ENCODE data around the gene COL20A1.

COL20A1 gene

DNA sequence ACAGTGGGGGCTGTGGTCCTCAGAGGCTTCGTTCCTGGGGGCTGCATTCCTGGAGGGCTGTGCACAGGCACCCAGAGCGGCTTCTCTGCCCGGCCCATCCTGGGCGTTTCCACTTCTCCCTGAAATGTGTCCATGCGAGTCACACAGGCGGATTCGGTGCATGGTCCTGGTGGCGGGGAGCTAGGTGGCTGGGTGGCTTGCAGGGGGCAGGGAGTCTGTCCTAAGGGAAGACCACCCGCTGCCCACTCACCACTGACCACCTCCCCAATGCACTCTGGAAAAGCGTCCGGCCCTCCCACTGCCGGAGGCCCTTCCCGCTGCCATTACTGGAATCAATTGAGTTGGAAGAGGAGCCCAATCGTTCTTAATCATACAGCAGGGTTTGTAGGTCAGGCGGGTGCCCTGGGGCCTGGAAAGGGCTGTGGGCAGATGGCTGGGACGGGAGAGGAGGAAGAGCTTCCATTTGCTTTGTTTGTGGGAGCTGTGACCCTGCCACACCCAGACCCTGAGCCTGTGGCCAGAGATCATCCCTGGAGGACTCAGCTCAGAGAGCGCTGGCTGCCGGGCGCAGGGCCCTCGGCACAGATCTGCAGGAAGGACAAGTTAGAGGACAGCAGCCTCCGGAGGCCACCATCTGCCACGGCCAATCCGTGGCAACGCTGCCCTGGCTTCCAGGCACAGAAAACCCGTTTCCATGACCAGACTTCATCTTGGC lies 61.8 kb downstream of the COL20A1 start:
- Histone ChIP-seq H2AFZ (ENCODE audit: low read depth, low read length) (no peak overlapping the region), H3K79me1 (replicated peaks; ENCODE audit: low read length, poor library complexity, severe bottlenecking) (no peaks in the 10 kb centered on the region), H3K27me3 (ENCODE audit: control insufficient read depth in 1 of 2, insufficient read depth in 1 of 2, low read length in 2 of 2) (peaks cover 10 to 13% of the 10 kb centered on the region in 2 experiments), H4K8ac (ENCODE audit: low read length) (no peak overlapping the region), H3K4me1 (ENCODE audit: control insufficient read depth, insufficient read depth, low read depth, low read length) (no peaks in the 10 kb centered on the region), H3K23ac (ENCODE audit: low read length in 2 of 2) (no peak overlapping the region), H3K36me3 (ENCODE audit: control insufficient read depth in 1 of 2, insufficient read depth in 2 of 2, low read depth in 1 of 2, low read length in 2 of 2) (no peaks in the 10 kb centered on the region), H2BK15ac (ENCODE audit: low read depth, poor library complexity, severe bottlenecking) (no peak overlapping the region), H2BK120ac (ENCODE audit: low read depth, low read length) (no peak overlapping the region), H3K9me3 (ENCODE audit: control insufficient read depth, low read length) (no peaks in the 10 kb centered on the region), H3K14ac (ENCODE audit: low read length in 2 of 2) (no peak overlapping the region), H2AK5ac (ENCODE audit: low read length, severe bottlenecking) (no peak overlapping the region), H3K18ac (ENCODE audit: low read depth in 1 of 2, low read length in 2 of 2) (no peak overlapping the region), H2BK5ac (ENCODE audit: low read depth, low read length, poor library complexity, severe bottlenecking) (no peak overlapping the region), H3K4me2 (ENCODE audit: low read length, poor library complexity, severe bottlenecking) (no peak overlapping the region), H2BK12ac (ENCODE audit: low read length in 2 of 2) (no peak overlapping the region), H3K4me3 (ENCODE audit: insufficient read depth in 1 of 2, low read depth in 1 of 2, low read length in 2 of 2) (no peak overlapping the region), H3K4ac (ENCODE audit: low read depth in 1 of 2, low read length in 2 of 2) (no peak overlapping the region), H3K9ac (ENCODE audit: low read length) (no peak overlapping the region), H3K27ac (ENCODE audit: low read length, poor library complexity, severe bottlenecking) (no peak overlapping the region), H4K91ac (ENCODE audit: low read length) (no peak overlapping the region)
- no peak for DNase-seq
- WGBS = 89% methylated on average over 21 of the region's 25 CpGs

DNA sequence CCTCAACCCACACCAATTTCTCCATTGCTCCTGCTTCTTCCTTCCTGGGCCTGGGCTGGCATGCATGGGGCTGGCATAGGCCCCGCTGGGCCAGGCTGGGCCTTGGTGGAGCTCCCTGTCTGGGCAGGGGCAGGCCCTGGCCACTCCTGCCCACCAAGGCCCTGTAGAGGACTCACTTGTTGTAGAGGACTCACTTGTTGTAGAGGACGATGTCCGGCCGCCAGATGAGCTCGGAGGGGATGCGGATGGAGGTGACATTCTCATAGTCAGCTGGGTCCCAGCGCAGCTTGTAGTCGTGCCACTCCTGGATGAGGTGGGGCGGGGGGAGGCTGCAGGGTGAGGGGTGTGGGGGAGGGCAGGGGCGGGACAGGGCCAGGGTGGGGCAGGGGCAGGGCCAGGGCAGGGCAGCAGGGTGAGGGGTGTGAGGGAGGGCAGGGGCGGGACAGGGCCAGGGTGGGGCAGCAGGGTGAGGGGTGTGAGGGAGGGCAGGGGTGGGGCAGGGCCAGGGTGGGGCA lies 62.9 kb downstream of the COL20A1 start:
- Histone ChIP-seq H2BK15ac (ENCODE audit: low read depth, poor library complexity, severe bottlenecking) (no peak overlapping the region), H3K18ac (ENCODE audit: low read depth in 1 of 2, low read length in 2 of 2) (no peak overlapping the region), H3K4ac (ENCODE audit: low read depth in 1 of 2, low read length in 2 of 2) (no peak overlapping the region), H3K36me3 (ENCODE audit: control insufficient read depth in 1 of 2, insufficient read depth in 2 of 2, low read depth in 1 of 2, low read length in 2 of 2) (no peaks in the 10 kb centered on the region), H3K4me1 (ENCODE audit: control insufficient read depth, insufficient read depth, low read depth, low read length) (peaks cover 2% of the 10 kb centered on the region), H4K91ac (ENCODE audit: low read length) (no peak overlapping the region), H3K9me3 (ENCODE audit: control insufficient read depth, low read length) (no peaks in the 10 kb centered on the region), H3K14ac (ENCODE audit: low read length in 2 of 2) (no peak overlapping the region), H4K8ac (ENCODE audit: low read length) (no peak overlapping the region), H2AFZ (ENCODE audit: low read depth, low read length) (no peak overlapping the region), H2BK12ac (ENCODE audit: low read length in 2 of 2) (no peak overlapping the region), H3K4me3 (ENCODE audit: insufficient read depth in 1 of 2, low read depth in 1 of 2, low read length in 2 of 2) (no peak overlapping the region), H3K27me3 (ENCODE audit: control insufficient read depth in 1 of 2, insufficient read depth in 1 of 2, low read length in 2 of 2) (peaks cover 21 to 23% of the 10 kb centered on the region in 2 experiments), H3K9ac (ENCODE audit: low read length) (no peak overlapping the region), H3K23ac (ENCODE audit: low read length in 2 of 2) (no peak overlapping the region), H3K4me2 (ENCODE audit: low read length, poor library complexity, severe bottlenecking) (no peak overlapping the region), H2AK5ac (ENCODE audit: low read length, severe bottlenecking) (no peak overlapping the region), H2BK120ac (ENCODE audit: low read depth, low read length) (no peak overlapping the region), H2BK5ac (ENCODE audit: low read depth, low read length, poor library complexity, severe bottlenecking) (no peak overlapping the region), H3K27ac (ENCODE audit: low read length, poor library complexity, severe bottlenecking) (no peak overlapping the region), H3K79me1 (replicated peaks; ENCODE audit: low read length, poor library complexity, severe bottlenecking) (no peaks in the 10 kb centered on the region)
- 89% methylated on average over 10 of the region's 11 CpGs for WGBS
- DNase-seq = no peak

DNA sequence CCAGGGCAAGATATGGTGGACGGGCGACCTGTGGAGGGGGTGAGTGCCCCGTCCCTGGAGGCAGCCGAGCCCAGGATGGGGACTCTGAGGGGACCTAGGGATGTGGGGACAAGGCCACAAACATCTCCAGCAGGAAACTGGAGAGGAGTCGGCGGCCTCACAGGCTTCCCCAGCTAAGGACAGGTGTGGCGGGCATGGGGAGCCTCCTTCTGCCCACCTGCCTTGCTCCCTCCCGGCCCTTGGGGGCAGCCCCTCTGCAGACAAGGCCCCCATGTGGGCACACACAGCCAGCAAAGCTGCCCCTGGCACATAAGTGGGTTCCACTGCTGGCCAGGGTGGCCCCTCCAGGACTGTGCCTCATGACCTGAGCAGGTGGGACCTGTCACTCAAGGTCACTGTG lies 63.5 kb downstream of the COL20A1 start:
- no peak overlapping the region for H2AK5ac ChIP-seq (ENCODE audit: low read length, severe bottlenecking)
- no peak overlapping the region for H3K18ac ChIP-seq (ENCODE audit: low read depth in 1 of 2, low read length in 2 of 2)
- H3K9ac ChIP-seq (ENCODE audit: low read length) = no peak overlapping the region

DNA sequence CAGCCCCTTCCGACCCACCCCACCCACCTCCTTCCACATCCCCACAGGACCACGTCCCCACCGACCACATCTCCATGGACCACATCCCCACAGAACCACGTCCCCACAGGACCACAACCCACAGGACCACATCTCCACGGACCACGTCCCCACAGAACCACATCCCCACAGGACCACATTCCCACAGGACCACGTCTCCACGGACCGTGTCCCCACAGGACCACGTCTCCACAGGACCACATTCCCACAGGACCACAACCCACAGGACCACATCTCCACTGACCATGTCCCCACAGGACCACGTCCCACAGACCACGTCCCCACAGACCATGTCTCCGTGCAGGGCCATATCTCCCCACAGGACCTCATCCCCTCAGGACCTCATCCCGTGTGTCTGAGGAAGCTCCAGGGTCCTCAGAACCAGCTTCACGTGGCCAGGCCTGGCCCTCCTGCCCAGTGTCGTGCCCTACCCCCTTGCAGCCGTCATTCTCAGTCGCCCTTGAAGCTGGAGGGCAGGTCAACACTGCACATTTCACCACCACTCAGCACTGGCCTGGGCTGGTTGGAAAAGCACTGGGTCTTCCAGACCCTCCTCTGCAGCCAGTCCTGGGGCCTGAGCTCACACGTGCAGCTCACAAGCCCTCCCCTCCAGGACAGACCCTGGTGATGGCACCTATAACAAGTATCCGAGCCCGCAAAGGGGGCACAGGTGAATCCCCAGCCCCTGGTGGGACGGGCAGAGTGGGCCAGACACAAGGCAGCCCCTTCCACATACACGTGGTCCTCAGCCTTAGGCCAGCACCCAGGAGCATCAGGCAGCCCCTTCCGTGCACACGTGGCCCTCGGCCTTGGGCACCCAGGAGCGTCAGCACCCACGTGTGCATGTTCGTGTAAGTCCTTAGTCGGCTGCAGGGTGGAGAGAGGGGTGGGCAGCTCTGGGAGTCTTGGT lies 64.2 kb downstream of the COL20A1 start:
- H2BK12ac ChIP-seq (ENCODE audit: low read length in 2 of 2) = no peak overlapping the region
- 82% methylated on average over 30 of the region's 30 CpGs for WGBS
- peaks cover 5% of the 10 kb centered on the region for H3K4me1 ChIP-seq (ENCODE audit: control insufficient read depth, insufficient read depth, low read depth, low read length)
- H3K4ac ChIP-seq (ENCODE audit: low read depth in 1 of 2, low read length in 2 of 2) = no peak overlapping the region
- no peak overlapping the region for H2BK120ac ChIP-seq (ENCODE audit: low read depth, low read length)
- H2AFZ ChIP-seq (ENCODE audit: low read depth, low read length) = no peak overlapping the region
- H3K18ac ChIP-seq (ENCODE audit: low read depth in 1 of 2, low read length in 2 of 2) = no peak overlapping the region
- H2AK5ac ChIP-seq (ENCODE audit: low read length, severe bottlenecking) = no peak overlapping the region
- H2BK5ac ChIP-seq (ENCODE audit: low read depth, low read length, poor library complexity, severe bottlenecking) = no peak overlapping the region
- H3K14ac ChIP-seq (ENCODE audit: low read length in 2 of 2) = no peak overlapping the region
- DNase-seq = no peak
- H3K27me3 ChIP-seq (ENCODE audit: control insufficient read depth in 1 of 2, insufficient read depth in 1 of 2, low read length in 2 of 2) = peaks cover 27 to 31% of the 10 kb centered on the region in 2 experiments
- H4K8ac ChIP-seq (ENCODE audit: low read length) = no peak overlapping the region
- H3K27ac ChIP-seq (ENCODE audit: low read length, poor library complexity, severe bottlenecking) = no peak overlapping the region
- no peak overlapping the region for H3K9ac ChIP-seq (ENCODE audit: low read length)
- H3K36me3 ChIP-seq (ENCODE audit: control insufficient read depth in 1 of 2, insufficient read depth in 2 of 2, low read depth in 1 of 2, low read length in 2 of 2) = no peaks in the 10 kb centered on the region
- H4K91ac ChIP-seq (ENCODE audit: low read length) = no peak overlapping the region
- H3K23ac ChIP-seq (ENCODE audit: low read length in 2 of 2) = no peak overlapping the region
- no peaks in the 10 kb centered on the region for H3K9me3 ChIP-seq (ENCODE audit: control insufficient read depth, low read length)
- H3K4me2 ChIP-seq (ENCODE audit: low read length, poor library complexity, severe bottlenecking) = no peak overlapping the region
- H3K4me3 ChIP-seq (ENCODE audit: insufficient read depth in 1 of 2, low read depth in 1 of 2, low read length in 2 of 2) = no peak overlapping the region
- no peak overlapping the region for H2BK15ac ChIP-seq (ENCODE audit: low read depth, poor library complexity, severe bottlenecking)
- H3K79me1 ChIP-seq (replicated peaks; ENCODE audit: low read length, poor library complexity, severe bottlenecking) = no peaks in the 10 kb centered on the region

More for the DNA sequence above, 63.5 kb downstream of the COL20A1 start:
- Histone ChIP-seq H2BK120ac (ENCODE audit: low read depth, low read length) (no peak overlapping the region), H3K27ac (ENCODE audit: low read length, poor library complexity, severe bottlenecking) (no peak overlapping the region), H2AFZ (ENCODE audit: low read depth, low read length) (no peak overlapping the region), H3K14ac (ENCODE audit: low read length in 2 of 2) (no peak overlapping the region), H3K79me1 (replicated peaks; ENCODE audit: low read length, poor library complexity, severe bottlenecking) (no peaks in the 10 kb centered on the region), H3K4me3 (ENCODE audit: insufficient read depth in 1 of 2, low read depth in 1 of 2, low read length in 2 of 2) (no peak overlapping the region), H2BK5ac (ENCODE audit: low read depth, low read length, poor library complexity, severe bottlenecking) (no peak overlapping the region), H3K36me3 (ENCODE audit: control insufficient read depth in 1 of 2, insufficient read depth in 2 of 2, low read depth in 1 of 2, low read length in 2 of 2) (no peaks in the 10 kb centered on the region), H3K9me3 (ENCODE audit: control insufficient read depth, low read length) (no peaks in the 10 kb centered on the region), H4K91ac (ENCODE audit: low read length) (no peak overlapping the region), H3K4me2 (ENCODE audit: low read length, poor library complexity, severe bottlenecking) (no peak overlapping the region), H3K23ac (ENCODE audit: low read length in 2 of 2) (no peak overlapping the region), H3K4me1 (ENCODE audit: control insufficient read depth, insufficient read depth, low read depth, low read length) (peaks cover 5% of the 10 kb centered on the region), H3K27me3 (ENCODE audit: control insufficient read depth in 1 of 2, insufficient read depth in 1 of 2, low read length in 2 of 2) (peaks cover 24 to 26% of the 10 kb centered on the region in 2 experiments), H4K8ac (ENCODE audit: low read length) (no peak overlapping the region), H2BK15ac (ENCODE audit: low read depth, poor library complexity, severe bottlenecking) (no peak overlapping the region), H2BK12ac (ENCODE audit: low read length in 2 of 2) (no peak overlapping the region), H3K4ac (ENCODE audit: low read depth in 1 of 2, low read length in 2 of 2) (no peak overlapping the region)
- DNase-seq = no peak
- WGBS = 89% methylated on average over 8 of the region's 8 CpGs

Data from mesenchymal stem cell (in vitro differentiated cells and primary cell).